ENCODE data around the gene NTRK1. TPM values are rescaled to one million over a fixed set of nuclear protein-coding genes. Genes with fewer than 3 reads are reported as not detected.
A peak's percentile ranks its signal among the peaks of the same experiment; 100 is the strongest.

Gene NTRK1
- total RNA-seq, 1 donor from 2014 or later = 49.1 TPM

DNA sequence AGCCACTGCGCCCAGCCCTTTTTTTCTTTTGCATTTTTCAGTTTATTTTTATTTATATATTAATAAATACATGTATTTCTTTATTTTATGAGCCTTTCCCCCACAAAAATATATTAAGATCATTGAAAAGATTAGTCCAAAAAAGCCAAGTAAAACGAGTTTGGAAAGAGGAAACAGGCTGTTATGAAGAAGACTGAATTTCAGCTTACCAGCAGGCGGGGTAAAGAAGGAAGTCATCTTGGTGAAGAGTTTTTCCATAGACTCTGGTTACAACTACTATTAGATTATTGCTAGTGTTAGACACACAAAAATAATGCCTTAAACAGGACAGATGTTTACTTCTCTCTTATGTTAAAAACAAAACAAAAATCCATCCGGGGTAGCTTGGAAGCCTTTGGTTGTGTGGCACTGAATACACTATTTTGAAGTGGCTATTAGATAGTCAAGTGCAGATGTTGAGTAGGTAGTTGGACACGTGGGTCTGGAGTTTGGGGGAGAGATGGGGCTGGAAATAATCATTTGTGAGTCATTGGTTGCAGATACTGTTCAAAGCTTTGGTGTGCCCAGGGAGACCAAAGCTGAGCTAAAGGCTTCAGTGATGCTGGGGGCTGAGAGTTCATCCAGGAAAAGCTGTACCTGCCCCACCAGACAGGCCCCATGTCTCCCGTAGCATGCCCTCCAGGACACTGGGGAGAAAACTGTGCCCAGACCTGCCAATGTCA lies 51.1 kb downstream of the NTRK1 start:
- H3K36me3 Mint-ChIP-seq (ENCODE audit: low read depth) = no peaks in the 10 kb centered on the region
- H3K4me3 Mint-ChIP-seq = no peak overlapping the region
- H3K27me3 Mint-ChIP-seq (ENCODE audit: insufficient read depth) = peaks cover 17% of the 10 kb centered on the region
- H3K27ac Mint-ChIP-seq = no peak overlapping the region
- intact Hi-C loops (cut with micrococcal nuclease) = loop anchor here (2.0 to 10.0 kb wide), 2 partner anchors 15 to 163 kb away; no protein-coding TSS in a partner anchor
- no peaks in the 10 kb centered on the region for H3K9me3 Mint-ChIP-seq
- no peaks in the 10 kb centered on the region for H3K4me1 Mint-ChIP-seq (ENCODE audit: low read depth)
- DNase-seq (ENCODE audit: low spot score) = no peak

DNA sequence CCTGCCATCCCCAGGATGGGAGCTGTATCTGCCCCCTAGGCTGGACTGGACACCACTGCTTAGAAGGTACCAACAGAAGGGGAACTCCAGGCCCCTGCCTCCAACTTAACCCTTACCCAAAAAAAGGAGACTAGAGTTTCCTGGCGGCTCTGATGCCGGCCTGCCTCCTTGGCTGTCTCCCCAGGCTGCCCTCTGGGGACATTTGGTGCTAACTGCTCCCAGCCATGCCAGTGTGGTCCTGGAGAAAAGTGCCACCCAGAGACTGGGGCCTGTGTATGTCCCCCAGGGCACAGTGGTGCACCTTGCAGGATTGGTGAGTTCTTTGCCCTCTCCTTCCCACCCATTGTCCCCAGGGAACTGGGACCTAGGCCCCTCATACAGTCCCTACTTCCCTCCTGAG lies 51.6 kb downstream of the NTRK1 start:
- Mint-ChIP-seq H3K4me3 (no peak overlapping the region), H3K9me3 (no peaks in the 10 kb centered on the region), H3K27me3 (ENCODE audit: insufficient read depth) (peaks cover 17% of the 10 kb centered on the region)

DNA sequence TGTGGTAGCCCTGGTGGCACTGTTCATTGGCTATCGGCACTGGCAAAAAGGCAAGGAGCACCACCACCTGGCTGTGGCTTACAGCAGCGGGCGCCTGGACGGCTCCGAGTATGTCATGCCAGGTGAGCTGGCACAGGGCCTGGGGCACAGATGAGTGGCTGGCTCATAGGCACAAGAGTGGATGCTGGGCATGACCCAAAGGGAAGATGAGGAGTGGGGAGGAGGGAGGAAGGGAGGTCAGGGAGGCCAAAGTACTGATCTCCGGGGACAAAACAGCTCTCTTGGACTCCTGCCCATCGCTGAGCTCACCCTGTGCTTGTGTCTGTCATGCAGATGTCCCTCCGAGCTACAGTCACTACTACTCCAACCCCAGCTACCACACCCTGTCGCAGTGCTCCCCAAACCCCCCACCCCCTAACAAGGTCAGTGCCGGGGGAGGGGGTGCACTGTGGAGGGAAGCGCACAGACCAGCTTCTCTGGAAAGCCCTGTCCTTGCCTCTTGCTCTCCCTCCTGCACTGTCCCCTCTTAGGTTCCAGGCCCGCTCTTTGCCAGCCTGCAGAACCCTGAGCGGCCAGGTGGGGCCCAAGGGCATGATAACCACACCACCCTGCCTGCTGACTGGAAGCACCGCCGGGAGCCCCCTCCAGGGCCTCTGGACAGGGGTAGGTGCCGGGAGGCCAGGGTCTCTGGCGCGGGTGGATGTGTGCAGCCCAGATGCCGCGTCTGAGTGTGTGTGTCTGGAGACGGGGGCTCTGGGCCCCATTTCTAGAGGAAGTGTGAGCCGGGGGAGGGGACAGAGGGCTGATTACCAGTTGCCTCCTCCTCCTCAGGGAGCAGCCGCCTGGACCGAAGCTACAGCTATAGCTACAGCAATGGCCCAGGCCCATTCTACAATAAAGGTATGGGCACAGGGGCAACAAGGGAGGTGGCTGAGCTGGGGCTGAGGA lies 52.5 kb downstream of the NTRK1 start:
- no peak overlapping the region for H3K4me3 Mint-ChIP-seq
- H3K27me3 Mint-ChIP-seq (ENCODE audit: insufficient read depth) = peaks cover 19% of the 10 kb centered on the region
- no peaks in the 10 kb centered on the region for H3K9me3 Mint-ChIP-seq
- no peak overlapping the region for H3K27ac Mint-ChIP-seq
- H3K36me3 Mint-ChIP-seq (ENCODE audit: low read depth) = no peaks in the 10 kb centered on the region
- H3K4me1 Mint-ChIP-seq (ENCODE audit: low read depth) = no peaks in the 10 kb centered on the region
- no peak for DNase-seq (ENCODE audit: low spot score)
- intact Hi-C loops (cut with micrococcal nuclease) = loop anchor here (10.0 kb wide), 1 partner anchor 162 kb away; no protein-coding TSS in a partner anchor

More for the DNA sequence above, 51.6 kb downstream of the NTRK1 start:
- Mint-ChIP-seq H3K4me1 (ENCODE audit: low read depth) (no peaks in the 10 kb centered on the region), H3K27ac (no peak overlapping the region), H3K36me3 (ENCODE audit: low read depth) (no peaks in the 10 kb centered on the region)
- intact Hi-C loops (cut with micrococcal nuclease) = loop anchor here (10.0 kb wide), 1 partner anchor 162 kb away; no protein-coding TSS in a partner anchor
- no peak for DNase-seq (ENCODE audit: low spot score)

DNA sequence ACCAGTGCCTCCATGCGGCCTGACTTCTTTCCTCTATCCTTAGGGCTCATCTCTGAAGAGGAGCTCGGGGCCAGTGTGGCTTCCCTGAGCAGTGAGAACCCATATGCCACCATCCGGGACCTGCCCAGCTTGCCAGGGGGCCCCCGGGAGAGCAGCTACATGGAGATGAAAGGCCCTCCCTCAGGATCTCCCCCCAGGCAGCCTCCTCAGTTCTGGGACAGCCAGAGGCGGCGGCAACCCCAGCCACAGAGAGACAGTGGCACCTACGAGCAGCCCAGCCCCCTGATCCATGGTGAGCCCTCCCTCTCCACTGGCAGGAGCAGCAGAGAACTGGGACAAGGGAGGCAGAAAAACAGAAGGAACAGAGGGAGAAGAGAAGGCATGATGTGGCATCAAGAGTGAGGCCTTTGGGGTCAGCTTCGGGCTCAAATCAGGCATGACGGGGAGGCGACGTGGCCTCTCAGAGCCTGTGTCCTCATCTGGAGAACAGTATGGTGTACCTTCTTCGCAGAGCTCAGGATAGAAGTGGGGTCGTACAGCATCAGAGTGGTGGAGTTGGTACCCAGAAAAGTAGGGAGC lies 53.2 kb downstream of the NTRK1 start:
- no peak overlapping the region for H3K27ac Mint-ChIP-seq
- H3K36me3 Mint-ChIP-seq (ENCODE audit: low read depth) = no peaks in the 10 kb centered on the region
- H3K4me1 Mint-ChIP-seq (ENCODE audit: low read depth) = no peaks in the 10 kb centered on the region
- no peaks in the 10 kb centered on the region for H3K9me3 Mint-ChIP-seq
- peaks cover 25% of the 10 kb centered on the region for H3K27me3 Mint-ChIP-seq (ENCODE audit: insufficient read depth)
- no peak overlapping the region for H3K4me3 Mint-ChIP-seq
- intact Hi-C loops (cut with micrococcal nuclease) = loop anchor here (10.0 kb wide), 1 partner anchor 161 kb away; no protein-coding TSS in a partner anchor
- DNase-seq (ENCODE audit: low spot score) = no peak

DNA sequence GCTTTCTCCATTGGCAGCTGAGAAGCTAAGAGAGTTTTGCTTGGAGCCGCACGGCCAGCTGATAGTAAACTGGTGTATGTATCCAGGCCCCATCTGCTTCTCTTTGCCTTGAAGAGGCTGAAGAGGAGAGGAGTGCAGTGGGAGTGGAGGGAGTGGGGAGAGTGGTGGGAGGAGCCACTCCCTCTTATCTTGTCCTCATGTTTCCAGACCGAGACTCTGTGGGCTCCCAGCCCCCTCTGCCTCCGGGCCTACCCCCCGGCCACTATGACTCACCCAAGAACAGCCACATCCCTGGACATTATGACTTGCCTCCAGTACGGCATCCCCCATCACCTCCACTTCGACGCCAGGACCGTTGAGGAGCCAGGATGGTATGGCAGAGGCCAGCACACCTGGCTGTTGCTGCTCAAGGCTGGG lies 53.8 kb downstream of the NTRK1 start:
- Mint-ChIP-seq H3K4me1 (ENCODE audit: low read depth) (no peaks in the 10 kb centered on the region), H3K9me3 (no peaks in the 10 kb centered on the region), H3K36me3 (ENCODE audit: low read depth) (no peaks in the 10 kb centered on the region), H3K27me3 (ENCODE audit: insufficient read depth) (peaks cover 26% of the 10 kb centered on the region), H3K27ac (no peak overlapping the region), H3K4me3 (no peak overlapping the region)
- intact Hi-C loops (cut with micrococcal nuclease) = loop anchor here (10.0 kb wide), 1 partner anchor 160 kb away; no protein-coding TSS in a partner anchor
- DNase-seq (ENCODE audit: low spot score) = no peak

DNA sequence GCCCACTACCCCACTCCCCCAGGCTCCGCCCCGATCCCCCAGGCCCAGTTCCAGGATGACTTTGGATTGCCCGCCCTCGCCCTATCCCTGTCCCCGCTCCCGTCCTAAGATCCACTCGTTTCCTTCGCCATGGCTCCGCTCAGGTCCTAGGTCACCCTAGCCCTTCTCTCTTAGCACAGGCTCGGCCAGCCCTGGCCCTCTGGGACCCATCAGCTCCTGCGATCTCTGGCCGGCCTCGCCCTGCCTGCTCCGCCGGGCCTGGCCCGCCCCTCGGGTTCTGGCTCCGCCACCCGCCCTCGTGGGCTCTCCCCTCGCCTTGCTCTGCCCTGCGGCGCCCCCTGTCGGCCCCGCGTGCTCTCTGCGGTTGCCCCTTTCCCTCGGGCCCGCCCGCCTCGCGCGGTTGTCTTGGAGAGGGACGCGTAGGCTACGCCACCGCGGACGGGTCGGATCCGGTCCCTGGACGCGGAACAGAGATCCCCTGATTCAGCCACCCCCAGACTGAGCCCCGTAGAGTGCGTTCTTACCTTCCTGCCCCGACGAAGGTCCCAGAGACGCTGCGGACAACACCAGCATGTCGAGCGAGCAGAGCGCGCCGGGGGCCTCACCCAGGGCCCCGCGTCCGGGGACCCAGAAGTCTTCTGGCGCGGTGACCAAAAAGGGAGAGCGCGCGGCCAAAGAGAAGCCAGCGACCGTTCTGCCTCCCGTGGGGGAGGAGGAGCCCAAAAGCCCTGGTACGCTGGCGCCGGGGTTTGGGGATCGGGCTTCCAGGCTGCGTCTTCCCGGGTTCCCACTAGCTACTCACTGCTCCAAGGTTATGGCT lies 59.8 kb downstream of the NTRK1 start, which contains the start of gene LRRC71:
Gene LRRC71, plus strand, starts transcription at position 400 of the 820 bp plus-strand sequence. Its CDS starts 172 bp downstream, at position 572.
- peaks cover 66% of the 10 kb centered on the region for H3K27me3 Mint-ChIP-seq (ENCODE audit: insufficient read depth)
- intact Hi-C loops (cut with micrococcal nuclease) = loop anchor here (2.0 to 5.0 kb wide), 3 partner anchors 58 to 124 kb away; no protein-coding TSS in a partner anchor
- no peak within 1 kb of the TSS for H3K27ac Mint-ChIP-seq
- H3K4me3 Mint-ChIP-seq = no peak within 1 kb of the TSS
- no peaks in the 10 kb centered on the region for H3K36me3 Mint-ChIP-seq (ENCODE audit: low read depth)
- no peaks in the 10 kb centered on the region for H3K9me3 Mint-ChIP-seq
- peaks cover 4% of the 10 kb centered on the region for H3K4me1 Mint-ChIP-seq (ENCODE audit: low read depth)
- DNase-seq (ENCODE audit: low spot score) = peak; percentile 64

DNA sequence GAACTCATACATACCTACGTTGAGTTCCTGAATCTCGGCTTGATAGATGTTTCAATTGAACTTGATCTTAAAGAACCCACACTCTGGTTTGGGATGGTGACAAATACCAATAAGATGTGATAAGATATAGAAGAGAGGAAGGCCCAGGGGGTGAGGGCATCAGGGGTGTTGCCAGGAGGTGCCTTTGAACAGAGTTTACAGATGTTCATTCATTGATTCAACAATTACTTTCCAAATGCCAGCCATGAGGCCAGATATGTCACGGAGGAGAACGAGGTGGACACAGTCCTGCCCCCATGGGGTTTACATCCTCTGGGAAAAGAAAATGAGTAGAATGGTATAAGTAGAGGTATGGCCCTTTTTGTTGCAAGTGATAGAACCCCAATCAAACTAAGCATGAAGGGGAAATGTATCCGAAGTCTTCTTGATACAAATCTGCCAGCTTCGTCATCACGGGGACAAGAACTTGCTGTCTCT lies 60.4 kb downstream of the NTRK1 start:
- no peaks in the 10 kb centered on the region for H3K36me3 Mint-ChIP-seq (ENCODE audit: low read depth)
- H3K27ac Mint-ChIP-seq = no peak overlapping the region
- intact Hi-C loops (cut with micrococcal nuclease) = loop anchor here (2.0 to 5.0 kb wide), 3 partner anchors 58 to 124 kb away; no protein-coding TSS in a partner anchor
- H3K27me3 Mint-ChIP-seq (ENCODE audit: insufficient read depth) = peaks cover 67% of the 10 kb centered on the region
- no peak overlapping the region for H3K4me3 Mint-ChIP-seq
- no peak for DNase-seq (ENCODE audit: low spot score)
- H3K4me1 Mint-ChIP-seq (ENCODE audit: low read depth) = peaks cover 4% of the 10 kb centered on the region
- no peaks in the 10 kb centered on the region for H3K9me3 Mint-ChIP-seq

DNA sequence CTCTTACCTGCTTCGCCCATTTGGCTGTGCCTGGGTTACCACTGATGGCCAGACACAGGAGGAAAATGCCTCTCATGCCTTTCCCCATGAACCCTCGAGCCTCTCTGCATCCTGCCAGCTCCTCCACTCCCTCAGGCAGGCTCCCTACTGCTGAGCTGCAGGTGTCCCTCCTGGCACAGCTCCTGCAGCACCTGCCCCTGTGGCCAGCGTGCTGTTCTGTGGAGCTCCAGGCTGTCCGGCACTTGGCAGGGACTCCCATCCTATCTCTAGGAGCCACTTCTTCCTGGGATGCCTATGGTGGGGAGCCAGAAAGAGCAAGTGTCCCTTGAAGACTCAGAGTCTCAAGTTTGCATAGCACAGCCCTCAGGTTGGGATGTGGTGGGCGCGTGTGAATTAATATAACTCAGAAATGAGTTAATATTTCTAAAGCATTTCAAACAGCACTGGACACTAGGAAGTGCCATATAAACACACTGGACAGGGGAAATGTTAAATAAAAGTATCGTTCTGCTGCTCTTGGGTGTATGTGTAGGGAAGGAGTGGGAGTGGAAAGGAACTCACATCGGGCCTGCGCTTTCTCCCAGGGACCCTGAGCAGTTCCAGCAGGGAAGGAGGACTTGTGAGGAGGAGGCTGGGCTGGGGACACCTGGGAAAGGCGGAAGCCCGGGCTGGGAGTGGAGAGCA lies 62.5 kb downstream of the NTRK1 start:
- peak overlapping the region; percentile 28 for H3K4me3 Mint-ChIP-seq
- H3K9me3 Mint-ChIP-seq = no peaks in the 10 kb centered on the region
- DNase-seq (ENCODE audit: low spot score) = no peak
- H3K27me3 Mint-ChIP-seq (ENCODE audit: insufficient read depth) = peaks cover 77% of the 10 kb centered on the region
- peaks cover 14% of the 10 kb centered on the region for H3K4me1 Mint-ChIP-seq (ENCODE audit: low read depth)
- H3K36me3 Mint-ChIP-seq (ENCODE audit: low read depth) = no peaks in the 10 kb centered on the region
- intact Hi-C loops (cut with micrococcal nuclease) = loop anchor here (5.0 kb wide), 1 partner anchor 111 kb away; no protein-coding TSS in a partner anchor
- no peak overlapping the region for H3K27ac Mint-ChIP-seq

DNA sequence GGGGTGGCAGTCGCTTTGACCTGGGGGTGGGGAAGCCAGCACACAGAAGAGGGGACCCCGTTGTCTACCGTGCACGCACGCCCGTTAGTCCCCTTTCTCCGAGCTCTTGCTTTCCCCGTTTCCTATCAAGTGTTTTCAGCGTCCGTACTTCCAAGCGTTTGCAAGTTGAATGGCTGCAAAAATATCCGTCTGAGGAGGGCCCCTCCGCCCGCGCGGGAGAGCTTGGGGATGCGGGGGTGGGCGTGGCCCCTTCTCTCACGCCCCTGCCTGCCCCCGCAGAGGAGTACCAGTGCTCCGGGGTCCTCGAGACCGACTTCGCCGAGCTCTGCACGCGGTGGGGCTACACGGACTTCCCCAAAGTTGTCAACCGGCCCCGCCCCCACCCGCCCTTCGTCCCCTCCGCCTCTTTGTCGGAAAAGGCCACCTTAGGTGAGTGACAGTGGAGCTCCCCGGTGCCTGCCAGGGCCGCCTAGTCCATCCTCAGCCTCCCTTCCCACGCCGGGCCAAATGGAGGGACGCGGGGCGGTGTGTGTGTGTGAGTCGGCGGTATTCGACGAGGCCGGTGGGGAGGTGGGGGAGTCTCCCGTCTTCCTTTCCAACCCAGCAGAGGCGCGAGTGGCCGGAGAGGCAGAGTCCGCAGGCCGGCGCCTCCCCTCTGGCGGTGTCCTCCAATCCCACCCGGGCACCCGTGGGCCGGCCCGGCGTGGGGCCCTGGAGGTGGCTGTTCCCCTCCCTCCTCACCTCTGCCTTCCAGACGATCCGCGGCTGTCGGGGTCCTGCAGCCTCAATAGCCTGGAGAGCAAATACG lies 63.2 kb downstream of the NTRK1 start:
- H3K4me3 Mint-ChIP-seq = no peak overlapping the region
- H3K36me3 Mint-ChIP-seq (ENCODE audit: low read depth) = no peaks in the 10 kb centered on the region
- H3K27ac Mint-ChIP-seq = no peak overlapping the region
- no peak for DNase-seq (ENCODE audit: low spot score)
- peaks cover 79% of the 10 kb centered on the region for H3K27me3 Mint-ChIP-seq (ENCODE audit: insufficient read depth)
- no peaks in the 10 kb centered on the region for H3K9me3 Mint-ChIP-seq
- intact Hi-C loops (cut with micrococcal nuclease) = loop anchor here (5.0 kb wide), 1 partner anchor 112 kb away; no protein-coding TSS in a partner anchor
- H3K4me1 Mint-ChIP-seq (ENCODE audit: low read depth) = peaks cover 16% of the 10 kb centered on the region

DNA sequence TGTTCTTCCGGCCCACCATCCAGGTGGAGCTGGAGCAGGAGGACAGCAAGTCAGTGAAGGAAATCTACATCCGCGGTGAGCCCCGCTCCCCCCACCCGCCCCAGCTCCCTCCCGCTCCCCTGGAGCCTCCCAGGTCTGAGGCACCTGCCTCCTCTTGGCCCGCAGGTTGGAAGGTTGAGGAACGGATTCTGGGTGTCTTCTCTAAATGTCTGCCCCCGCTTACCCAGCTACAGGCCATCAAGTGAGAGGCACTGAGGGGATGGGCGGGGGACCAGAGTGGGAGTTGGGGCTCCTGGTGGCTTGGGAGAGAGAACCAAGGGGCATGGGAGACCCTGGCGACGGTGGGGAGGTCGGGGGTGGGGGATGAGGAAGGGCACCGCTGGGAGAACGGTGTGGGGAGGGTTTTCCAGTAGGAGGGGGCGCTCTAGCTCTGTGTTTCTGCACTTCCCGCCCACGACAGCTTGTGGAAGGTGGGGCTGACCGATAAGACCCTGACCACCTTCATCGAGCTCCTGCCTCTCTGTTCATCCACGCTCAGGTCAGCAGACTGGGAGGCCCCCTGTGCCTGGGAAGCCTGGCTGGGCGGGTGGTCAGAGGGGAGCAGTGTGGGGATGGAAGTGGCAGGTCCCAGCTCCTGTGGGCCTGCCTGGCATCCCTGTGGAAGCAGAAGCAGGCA lies 64.0 kb downstream of the NTRK1 start:
- Mint-ChIP-seq H3K27me3 (ENCODE audit: insufficient read depth) (peaks cover 84% of the 10 kb centered on the region), H3K36me3 (ENCODE audit: low read depth) (no peaks in the 10 kb centered on the region), H3K27ac (no peak overlapping the region), H3K9me3 (no peaks in the 10 kb centered on the region), H3K4me1 (ENCODE audit: low read depth) (peaks cover 16% of the 10 kb centered on the region), H3K4me3 (no peak overlapping the region)
- intact Hi-C loops (cut with micrococcal nuclease) = loop anchor here (5.0 kb wide), 3 partner anchors 112 to 237 kb away; partner anchors contain the start of gene CRABP2
- no peak for DNase-seq (ENCODE audit: low spot score)
